ENCODE data around the gene ALDH3A2. TPM values are rescaled to one million over a fixed set of nuclear protein-coding genes. Genes with fewer than 3 reads are reported as not detected.
A peak's percentile ranks its signal among the peaks of the same experiment; 100 is the strongest.

The ALDH3A2 gene
- polyA plus RNA-seq, 1 donor: 118 TPM

- DNase-seq: no peak
Observed at GRCh38 chr17:19713901-19714361, 65.4 kb downstream of the ALDH3A2 start.

- no peak for DNase-seq
Observed at GRCh38 chr17:19714542-19715411, 66.2 kb downstream of the ALDH3A2 start.

GRCh38 chr17:19716108-19717030 lies 67.8 kb downstream of the ALDH3A2 start, which contains the start of gene SLC47A2:
SLC47A2 (minus strand) TSS chr17:19716584; CDS start chr17:19716555, 29 bp downstream.
- DNase-seq: no peak

GRCh38 chr17:19717031-19717360 lies 68.4 kb downstream of the ALDH3A2 start:
- no peak for DNase-seq

- DNase-seq: no peak
Observed at GRCh38 chr17:19717411-19717908, 68.9 kb downstream of the ALDH3A2 start.

- no peak for DNase-seq
Observed at GRCh38 chr17:19718041-19718612, 69.6 kb downstream of the ALDH3A2 start.

GRCh38 chr17:19718613-19719354 lies 70.2 kb downstream of the ALDH3A2 start:
- no peak for DNase-seq

GRCh38 chr17:19719355-19720209 lies 71.0 kb downstream of the ALDH3A2 start:
- no peak for DNase-seq

- DNase-seq: no peak
Observed at GRCh38 chr17:19720210-19720475, 71.6 kb downstream of the ALDH3A2 start.

GRCh38 chr17:19720631-19721426 lies 72.3 kb downstream of the ALDH3A2 start:
- DNase-seq: peak; percentile 64

GRCh38 chr17:19723964-19724363 lies 75.4 kb downstream of the ALDH3A2 start:
- DNase-seq: no peak

GRCh38 chr17:19724501-19725420 lies 76.2 kb downstream of the ALDH3A2 start:
- no peak for DNase-seq

- DNase-seq: no peak
Observed at GRCh38 chr17:19725486-19725885, 76.9 kb downstream of the ALDH3A2 start.

GRCh38 chr17:19726631-19727376 lies 78.3 kb downstream of the ALDH3A2 start:
- no peak for DNase-seq

Data from left kidney (tissue), 2 donors.